ENCODE results near the gene SH3RF1. TPM values are rescaled to one million over a fixed set of nuclear protein-coding genes. Genes with fewer than 3 reads are reported as not detected.

Gene SH3RF1
- total RNA-seq, 2 donors from 2014 or later = 37.6 to 68.8 TPM

DNA sequence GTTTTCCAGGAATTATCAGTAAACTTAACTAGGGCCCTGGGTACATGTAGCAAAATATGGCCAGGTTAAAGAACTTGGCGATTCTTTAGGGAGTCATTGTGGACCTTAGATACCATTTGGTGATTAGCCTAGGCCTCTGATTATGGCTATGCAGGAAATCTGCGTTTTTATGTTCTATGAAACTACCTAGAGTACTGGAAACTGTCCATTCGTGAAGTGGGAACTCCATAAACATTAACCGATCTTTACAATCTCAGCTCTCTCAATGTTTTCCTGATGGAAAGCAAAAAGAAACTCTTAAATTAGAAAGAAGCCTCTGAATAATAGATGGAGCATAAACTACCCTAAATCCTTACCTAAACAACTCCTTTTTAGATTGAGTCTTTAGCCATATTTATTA lies 121.9 kb downstream of the SH3RF1 start:
- Histone ChIP-seq H3K9ac (ENCODE audit: extremely low read depth, low read length, poor library complexity, severe bottlenecking) (no peak overlapping the region), H3K27ac (ENCODE audit: low read depth, low read length) (no peak overlapping the region), H3K9me3 (ENCODE audit: control insufficient read depth, low read length) (no peaks in the 10 kb centered on the region), H3K4me3 (ENCODE audit: low read length) (no peak overlapping the region), H3K27me3 (ENCODE audit: control insufficient read depth, insufficient read depth, low read length, poor library complexity, severe bottlenecking) (no peaks in the 10 kb centered on the region), H3K4me1 (ENCODE audit: control insufficient read depth, insufficient read depth, low read length) (peaks cover 6% of the 10 kb centered on the region), H3K36me3 (ENCODE audit: control insufficient read depth, insufficient read depth, low read length) (peaks cover 75% of the 10 kb centered on the region)
- TF ChIP-seq, protein P1, sequence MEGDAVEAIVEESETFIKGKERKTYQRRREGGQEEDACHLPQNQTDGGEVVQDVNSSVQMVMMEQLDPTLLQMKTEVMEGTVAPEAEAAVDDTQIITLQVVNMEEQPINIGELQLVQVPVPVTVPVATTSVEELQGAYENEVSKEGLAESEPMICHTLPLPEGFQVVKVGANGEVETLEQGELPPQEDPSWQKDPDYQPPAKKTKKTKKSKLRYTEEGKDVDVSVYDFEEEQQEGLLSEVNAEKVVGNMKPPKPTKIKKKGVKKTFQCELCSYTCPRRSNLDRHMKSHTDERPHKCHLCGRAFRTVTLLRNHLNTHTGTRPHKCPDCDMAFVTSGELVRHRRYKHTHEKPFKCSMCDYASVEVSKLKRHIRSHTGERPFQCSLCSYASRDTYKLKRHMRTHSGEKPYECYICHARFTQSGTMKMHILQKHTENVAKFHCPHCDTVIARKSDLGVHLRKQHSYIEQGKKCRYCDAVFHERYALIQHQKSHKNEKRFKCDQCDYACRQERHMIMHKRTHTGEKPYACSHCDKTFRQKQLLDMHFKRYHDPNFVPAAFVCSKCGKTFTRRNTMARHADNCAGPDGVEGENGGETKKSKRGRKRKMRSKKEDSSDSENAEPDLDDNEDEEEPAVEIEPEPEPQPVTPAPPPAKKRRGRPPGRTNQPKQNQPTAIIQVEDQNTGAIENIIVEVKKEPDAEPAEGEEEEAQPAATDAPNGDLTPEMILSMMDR (conservative IDR thresholded peaks at IDR 0.05) = no peak
- Mint-ChIP-seq H3K27me3 (ENCODE audit: insufficient read depth) (no peaks in the 10 kb centered on the region), H3K27ac (no peak overlapping the region), H3K36me3 (ENCODE audit: low read depth) (peaks cover 45% of the 10 kb centered on the region), H3K4me3 (no peak overlapping the region), H3K4me1 (peaks cover 14% of the 10 kb centered on the region), H3K9me3 (no peaks in the 10 kb centered on the region)
- DNase-seq = no peak
- WGBS, 2 experiments (ENCODE audit: insufficient coverage in 1 of 2, insufficient read length in 1 of 2) = 96 to 98% methylated on average over 4 of the region's 4 CpGs

DNA sequence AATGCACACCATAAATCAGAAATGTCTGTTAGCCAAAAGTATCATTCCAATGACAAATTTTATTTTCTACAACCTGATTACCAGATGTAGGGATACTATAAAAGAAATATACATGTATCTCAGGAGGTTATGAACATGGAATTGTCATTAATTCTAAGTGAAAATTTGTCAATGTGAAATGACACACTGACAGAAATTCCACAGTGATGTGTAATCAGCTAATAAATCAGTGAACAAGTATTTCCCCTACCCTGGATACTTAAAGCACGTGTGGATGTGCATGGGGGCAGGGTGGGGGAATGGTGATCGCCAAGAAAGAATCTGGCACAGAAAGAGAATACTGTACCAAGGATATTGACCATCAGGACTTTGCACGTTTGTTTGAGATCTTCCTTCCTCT lies 123.6 kb downstream of the SH3RF1 start:
- no peak overlapping the region for H3K27ac Mint-ChIP-seq
- H3K27me3 ChIP-seq (ENCODE audit: control insufficient read depth, insufficient read depth, low read length, poor library complexity, severe bottlenecking) = no peaks in the 10 kb centered on the region
- peaks cover 17% of the 10 kb centered on the region for H3K4me1 Mint-ChIP-seq
- TF ChIP-seq, protein P1 (conservative IDR thresholded peaks at IDR 0.05) = no peak
- no peak overlapping the region for H3K4me3 ChIP-seq (ENCODE audit: low read length)
- H3K9me3 ChIP-seq (ENCODE audit: control insufficient read depth, low read length) = no peaks in the 10 kb centered on the region
- WGBS, 2 experiments (ENCODE audit: insufficient coverage in 1 of 2, insufficient read length in 1 of 2) = 98% methylated on average over 3 of the region's 3 CpGs; no CpG with 5 or more reads in 1 of the 2 experiments
- DNase-seq = no peak
- H3K36me3 Mint-ChIP-seq (ENCODE audit: low read depth) = peaks cover 43% of the 10 kb centered on the region
- H3K27me3 Mint-ChIP-seq (ENCODE audit: insufficient read depth) = no peaks in the 10 kb centered on the region
- H3K4me3 Mint-ChIP-seq = no peak overlapping the region
- peaks cover 73% of the 10 kb centered on the region for H3K36me3 ChIP-seq (ENCODE audit: control insufficient read depth, insufficient read depth, low read length)
- no peaks in the 10 kb centered on the region for H3K9me3 Mint-ChIP-seq
- H3K27ac ChIP-seq (ENCODE audit: low read depth, low read length) = no peak overlapping the region
- H3K4me1 ChIP-seq (ENCODE audit: control insufficient read depth, insufficient read depth, low read length) = peaks cover 6% of the 10 kb centered on the region
- H3K9ac ChIP-seq (ENCODE audit: extremely low read depth, low read length, poor library complexity, severe bottlenecking) = no peak overlapping the region

DNA sequence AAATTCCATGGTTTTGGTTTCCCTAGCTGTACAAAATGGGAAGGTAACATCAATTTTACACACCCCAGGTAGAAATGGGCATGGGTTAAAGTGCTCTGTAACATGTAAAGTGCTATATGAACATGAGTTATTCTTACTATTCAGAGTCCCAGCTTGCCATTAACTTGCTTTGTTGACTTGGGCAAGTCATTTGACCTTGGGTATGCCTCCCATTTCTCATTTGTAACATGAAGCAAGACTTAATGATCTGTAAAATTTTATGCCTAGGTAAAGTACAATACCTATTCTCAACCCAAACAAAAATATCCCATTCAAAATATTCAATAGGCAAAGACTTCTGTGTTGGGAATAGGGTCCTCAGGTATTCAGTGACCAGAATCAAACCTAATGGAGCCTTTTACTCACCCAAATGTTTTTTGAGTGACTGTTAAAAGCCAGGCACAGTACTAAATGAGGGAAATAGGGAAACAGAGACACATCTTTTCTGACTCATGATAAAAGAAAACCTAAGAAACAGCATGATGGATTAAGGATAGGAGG lies 126.6 kb downstream of the SH3RF1 start:
- peaks cover 67% of the 10 kb centered on the region for H3K36me3 ChIP-seq (ENCODE audit: control insufficient read depth, insufficient read depth, low read length)
- no peak for DNase-seq
- no peaks in the 10 kb centered on the region for H3K4me1 ChIP-seq (ENCODE audit: control insufficient read depth, insufficient read depth, low read length)
- H3K4me3 ChIP-seq (ENCODE audit: low read length) = no peak overlapping the region
- no peak overlapping the region for H3K4me3 Mint-ChIP-seq
- no peaks in the 10 kb centered on the region for H3K9me3 ChIP-seq (ENCODE audit: control insufficient read depth, low read length)
- H3K36me3 Mint-ChIP-seq (ENCODE audit: low read depth) = peaks cover 29% of the 10 kb centered on the region
- H3K9ac ChIP-seq (ENCODE audit: extremely low read depth, low read length, poor library complexity, severe bottlenecking) = no peak overlapping the region
- H3K4me1 Mint-ChIP-seq = peaks cover 9% of the 10 kb centered on the region
- no peak overlapping the region for H3K27ac ChIP-seq (ENCODE audit: low read depth, low read length)
- no peak overlapping the region for H3K27ac Mint-ChIP-seq
- no peaks in the 10 kb centered on the region for H3K9me3 Mint-ChIP-seq
- TF ChIP-seq, protein P1 (conservative IDR thresholded peaks at IDR 0.05) = no peak
- no peaks in the 10 kb centered on the region for H3K27me3 Mint-ChIP-seq (ENCODE audit: insufficient read depth)
- no peaks in the 10 kb centered on the region for H3K27me3 ChIP-seq (ENCODE audit: control insufficient read depth, insufficient read depth, low read length, poor library complexity, severe bottlenecking)

All from endodermal cell (in vitro differentiated cells).